Measurements from ENCODE around the gene KRTAP10-1. TPM values are rescaled to one million over a fixed set of nuclear protein-coding genes. Genes with fewer than 3 reads are reported as not detected.

The KRTAP10-1 gene
- polyA plus RNA-seq, 1 donor, result not detected

- no peak for DNase-seq
Measured at GRCh38 chr21:44529011-44529421, 11.0 kb downstream of the KRTAP10-1 start.

DNA sequence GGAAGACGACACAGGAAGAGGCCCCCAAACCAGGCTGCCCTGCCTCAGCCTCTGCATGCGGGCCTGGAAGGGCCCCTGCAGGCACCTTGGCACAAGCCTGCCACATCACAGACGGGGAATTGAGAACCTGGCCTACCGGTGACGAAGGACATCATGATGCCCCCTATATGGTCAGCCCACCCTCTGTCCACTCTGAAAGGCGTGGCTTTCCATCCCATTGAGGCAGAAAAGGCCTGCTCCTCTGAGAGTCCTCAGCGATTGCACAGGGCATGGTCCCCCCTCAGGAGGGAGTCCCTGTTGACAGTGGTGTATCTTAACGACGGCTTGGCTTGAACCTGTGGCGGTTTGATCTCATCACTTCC lies 11.4 kb downstream of the KRTAP10-1 start:
- no peak for DNase-seq

GRCh38 chr21:44527983-44528633 lies 11.9 kb downstream of the KRTAP10-1 start:
- DNase-seq, result no peak

DNA sequence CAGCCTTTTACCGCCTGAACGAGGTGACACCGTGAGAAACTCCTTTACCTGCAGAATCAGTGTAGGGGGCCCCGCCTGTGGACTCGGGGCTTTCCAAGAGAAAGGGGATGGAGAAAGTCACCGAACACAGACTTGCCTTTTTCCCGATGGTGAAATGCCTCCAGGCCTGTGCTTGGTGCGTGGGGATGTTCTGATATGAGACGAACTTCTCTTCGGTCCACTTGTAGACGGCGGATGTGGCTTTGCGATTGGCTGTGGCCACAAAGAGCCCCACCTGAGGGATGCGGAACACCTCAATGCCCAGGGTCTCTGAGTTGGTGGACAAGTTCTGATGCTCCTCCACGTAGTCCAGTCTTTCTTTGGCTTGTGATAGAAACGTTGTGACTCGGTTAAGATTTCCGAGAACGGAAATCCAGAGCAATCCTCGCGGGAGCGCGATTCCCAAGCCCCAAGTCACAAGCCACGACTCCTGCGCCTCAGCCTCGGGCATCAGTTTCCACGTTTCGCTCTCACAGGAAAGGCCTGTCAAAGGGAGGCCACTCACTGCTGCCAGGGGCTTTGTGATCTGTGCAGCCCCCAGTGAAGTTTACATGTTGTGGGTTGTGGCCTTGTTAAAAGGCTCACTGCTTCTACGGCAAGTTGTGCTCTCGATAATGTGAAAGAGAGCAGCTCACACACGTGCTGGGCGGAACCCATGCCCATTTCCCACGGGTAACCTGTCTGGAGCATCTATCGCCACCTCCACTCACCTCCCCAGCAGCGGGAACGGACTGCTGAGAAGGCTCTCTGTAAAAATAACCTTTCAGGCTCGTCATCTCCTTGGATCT lies 12.6 kb downstream of the KRTAP10-1 start:
- no peak for DNase-seq

DNA sequence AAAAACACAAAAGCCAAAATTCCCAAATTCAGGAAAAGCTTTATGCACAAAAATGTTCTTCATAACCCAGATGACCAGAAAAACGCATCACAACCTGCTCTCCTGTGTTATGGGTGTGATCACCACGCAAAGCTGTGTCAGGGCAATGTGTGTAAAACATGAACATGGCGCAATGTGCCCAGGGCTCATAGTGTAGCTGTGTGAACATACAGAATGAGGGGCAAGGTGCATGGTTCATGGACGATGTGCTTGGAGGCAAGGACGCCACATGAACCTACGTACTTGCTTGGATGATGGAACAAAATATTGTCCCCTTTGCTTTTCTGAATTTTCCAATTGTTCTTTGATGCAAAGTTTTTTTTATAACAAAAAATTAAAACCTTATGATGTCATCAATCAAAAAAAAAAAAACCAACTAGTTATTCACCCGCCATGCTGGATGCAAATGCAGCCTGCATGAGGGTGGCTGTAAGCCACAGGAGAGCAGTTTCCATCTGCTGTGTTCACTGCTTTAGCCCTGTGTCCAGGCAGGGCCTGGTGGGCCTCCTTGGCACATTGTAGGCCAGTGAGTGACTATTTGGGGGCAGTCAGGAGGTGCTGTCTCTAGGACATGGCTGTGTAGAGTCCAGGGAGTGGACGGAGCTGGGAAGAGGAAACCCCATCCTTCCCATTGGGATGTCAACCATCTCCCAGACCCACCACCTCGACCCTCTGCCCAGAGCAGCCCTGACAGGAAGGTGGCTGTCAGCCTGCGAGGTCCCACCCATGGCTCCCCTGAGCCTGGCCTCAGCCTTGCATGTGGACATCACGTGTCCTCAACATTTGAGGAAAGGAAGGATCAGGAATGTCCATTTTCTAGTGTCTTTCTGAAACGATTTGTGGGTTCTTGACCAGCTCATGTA lies 13.6 kb downstream of the KRTAP10-1 start:
- no peak for DNase-seq

DNA sequence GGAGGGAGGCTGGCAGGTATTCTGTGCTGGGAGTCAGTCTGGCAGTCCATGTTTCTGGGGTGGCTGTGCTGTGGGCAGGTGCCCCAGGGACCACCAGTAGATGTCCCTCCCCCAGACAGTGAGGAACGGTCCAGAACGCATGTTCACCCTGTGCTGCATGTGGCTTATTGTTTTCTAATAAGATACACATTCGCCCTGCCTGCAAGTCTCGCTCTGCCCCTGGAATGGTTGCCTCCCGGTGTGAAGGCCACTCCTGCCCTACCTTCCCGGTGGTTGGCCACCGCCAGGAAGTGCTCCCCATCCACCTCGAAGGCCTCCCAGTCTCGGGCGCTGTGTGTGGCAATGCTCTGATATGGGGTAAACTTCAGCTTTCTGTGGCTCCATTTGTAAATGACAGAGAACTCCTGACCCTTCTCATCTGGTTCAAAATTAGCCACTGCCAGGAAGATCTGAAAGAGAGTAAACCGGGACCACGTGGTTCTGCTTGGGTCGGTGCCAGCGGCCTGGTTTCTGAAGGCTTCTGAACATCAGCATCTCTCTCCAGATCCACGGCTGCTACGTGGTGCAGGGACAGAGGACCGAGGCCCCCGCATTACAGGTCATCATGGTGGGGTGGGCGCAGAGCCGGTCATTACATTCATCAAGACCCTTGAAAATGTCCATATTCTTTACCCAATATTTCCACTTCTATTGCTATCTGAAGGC lies 14.5 kb downstream of the KRTAP10-1 start:
- DNase-seq, result no peak

- no peak for DNase-seq
Measured at GRCh38 chr21:44524414-44525371, 15.3 kb downstream of the KRTAP10-1 start.

GRCh38 chr21:44523567-44524413 lies 16.2 kb downstream of the KRTAP10-1 start:
- DNase-seq, result no peak

GRCh38 chr21:44522753-44523204 lies 17.2 kb downstream of the KRTAP10-1 start:
- DNase-seq, result no peak

GRCh38 chr21:44521928-44522752 lies 17.9 kb downstream of the KRTAP10-1 start:
- no peak for DNase-seq

GRCh38 chr21:44521301-44521927 lies 18.6 kb downstream of the KRTAP10-1 start:
- DNase-seq, result no peak

DNA sequence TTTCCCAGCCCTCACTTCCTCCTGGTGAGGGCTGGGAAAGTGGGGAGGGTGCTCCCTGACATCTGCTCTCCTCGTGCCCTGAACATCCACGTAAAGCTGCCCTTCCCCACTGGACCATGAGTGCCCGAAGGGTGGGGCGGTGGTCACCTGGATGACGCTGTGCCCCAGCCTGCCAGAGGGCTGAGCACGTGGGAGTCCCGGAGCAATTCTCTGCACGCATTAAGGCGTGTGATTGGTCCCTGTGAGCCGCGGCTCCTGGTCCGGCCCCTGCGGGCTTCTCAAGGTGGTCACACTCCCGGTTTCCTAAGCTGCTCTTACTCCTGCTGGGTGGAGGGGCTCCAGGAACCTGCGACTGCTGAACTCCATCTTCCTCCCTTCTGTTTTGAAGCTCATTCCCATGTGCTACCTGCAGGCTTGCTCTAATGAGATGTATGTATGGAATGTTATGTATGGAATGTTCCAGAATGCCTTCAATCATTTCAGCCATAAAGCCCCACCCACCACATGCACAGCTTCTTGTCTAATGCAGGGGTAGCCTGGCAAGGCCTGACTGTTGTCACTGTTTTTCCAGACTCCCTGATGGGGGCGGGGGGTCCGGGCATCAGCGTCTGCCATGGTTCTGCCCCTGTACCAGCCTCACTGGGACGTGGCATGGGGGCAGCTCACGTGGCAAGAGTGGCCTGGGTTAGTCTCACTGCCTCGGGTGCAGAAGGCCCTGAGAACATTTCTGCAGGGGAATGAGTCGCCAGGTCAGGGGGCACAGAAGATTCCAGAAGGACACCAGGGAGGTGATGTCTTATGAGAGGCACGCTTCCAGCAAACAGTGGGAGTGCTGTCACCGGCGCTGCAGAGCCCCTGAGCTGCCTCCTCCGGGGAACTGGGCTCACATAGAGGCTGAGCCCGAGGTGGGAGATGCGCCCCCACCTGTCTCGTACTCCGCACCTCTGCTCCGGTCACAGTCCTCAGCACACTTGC lies 19.4 kb downstream of the KRTAP10-1 start:
- no peak for DNase-seq

- no peak for DNase-seq
Measured at GRCh38 chr21:44519346-44520325, 20.4 kb downstream of the KRTAP10-1 start.

GRCh38 chr21:44518686-44519085 lies 21.3 kb downstream of the KRTAP10-1 start:
- DNase-seq, result no peak

GRCh38 chr21:44517175-44517899 lies 22.7 kb downstream of the KRTAP10-1 start:
- no peak for DNase-seq
